DND-41 (cell line): ENCODE measurements around the gene BCLAF3.

Source experiments
- ATAC-seq: fragments of 200-7000 bp; cut with Tn5 transposase; 3 replicates; pipeline ENCODE4 v1.9.1; 2021; ENCODE audit warnings: low read depth; ENCODE audit not compliant: insufficient read depth
- DNase-seq: peaks from one replicate; pipeline ENCODE4 v3.0.0-alpha.2; 2020
- H2AFZ ChIP-seq: 2 replicates; pipeline ENCODE4 v1.6.0; 2012; ENCODE audit warnings: low read depth, low read length
- H3K27ac ChIP-seq: 2 replicates; pipeline ENCODE4 v1.5.1; 2012; ENCODE audit warnings: low read length, inconsistent platforms
- H3K27me3 ChIP-seq: fragments of 200-600 bp; sonication (generic); 2 replicates; pipeline ENCODE4 v1.6.0; 2012; ENCODE audit warnings: low read length, mild to moderate bottlenecking, inconsistent platforms; ENCODE audit not compliant: insufficient read depth, poor library complexity
- H3K36me3 ChIP-seq: 2 replicates; pipeline ENCODE4 v1.5.1; 2012; ENCODE audit warnings: low read length, inconsistent platforms; ENCODE audit not compliant: insufficient read depth
- H3K4me1 ChIP-seq: 2 replicates; pipeline ENCODE4 v1.5.1; 2012; ENCODE audit warnings: mild to moderate bottlenecking, low read length; ENCODE audit not compliant: insufficient read depth
- H3K4me2 ChIP-seq: 2 replicates; pipeline ENCODE4 v1.6.0; 2012; ENCODE audit warnings: mild to moderate bottlenecking, moderate library complexity, low read length, inconsistent platforms; ENCODE audit not compliant: insufficient read depth
- H3K4me3 ChIP-seq, 2 experiments: fragments of 200-600 bp in 1 of 2; shearing (Covaris generic) in 1 of 2; 2 replicates each; pipeline ENCODE4 v1.5.1; 2012 to 2016; ENCODE audit warnings: inconsistent platforms in 2 of 2, low read length in 2 of 2, mild to moderate bottlenecking in 2 of 2, low read depth in 1 of 2, moderate library complexity in 1 of 2
- H3K79me2 ChIP-seq: 2 replicates; pipeline ENCODE4 v1.6.0; 2012; ENCODE audit warnings: low read length, inconsistent platforms; ENCODE audit not compliant: insufficient read depth
- H3K9ac ChIP-seq: 2 replicates; pipeline ENCODE4 v1.6.0; 2012; ENCODE audit warnings: low read depth, mild to moderate bottlenecking, inconsistent platforms, low read length, moderate library complexity
- H3K9me3 ChIP-seq: 2 replicates; pipeline ENCODE4 v1.5.1; 2012; ENCODE audit warnings: low read length, moderate library complexity, mild to moderate bottlenecking, inconsistent platforms; ENCODE audit not compliant: insufficient read depth, severe bottlenecking
- H4K20me1 ChIP-seq: 2 replicates; pipeline ENCODE4 v1.6.0; 2012; ENCODE audit warnings: low read length; ENCODE audit not compliant: insufficient read depth
- CTCF ChIP-seq: IDR thresholded peaks from 2 replicates; pipeline ENCODE4 v1.5.1; 2012; ENCODE audit warnings: borderline replicate concordance, low read length, moderate library complexity, mild to moderate bottlenecking; ENCODE audit not compliant: poor library complexity, severe bottlenecking; ENCODE audit errors: extremely low read depth
- EZH2 ChIP-seq: IDR thresholded peaks from 3 replicates; pipeline ENCODE4 v1.6.1; 2012; ENCODE audit warnings: borderline replicate concordance, low read depth, mild to moderate bottlenecking, moderate library complexity, low read length, inconsistent platforms; ENCODE audit not compliant: severe bottlenecking

The BCLAF3 gene

GRCh38 chrX:20007962-20008622 lies 17.2 kb upstream of the BCLAF3 start:
- DNase-seq (no peak), ATAC-seq (no peak)
- no peaks in the 10 kb centered on the region for H4K20me1 ChIP-seq
- no peak overlapping the region for H3K27ac ChIP-seq
- H3K4me2 ChIP-seq: no peak overlapping the region
- TF ChIP-seq CTCF (no peak), EZH2 (no peak)
- no peak overlapping the region for H3K9ac ChIP-seq
- H3K4me3 ChIP-seq: no peak overlapping the region
- H2AFZ ChIP-seq: no peak overlapping the region
- H3K4me1 ChIP-seq: no peaks in the 10 kb centered on the region
- no peaks in the 10 kb centered on the region for H3K27me3 ChIP-seq
- H3K9me3 ChIP-seq: no peaks in the 10 kb centered on the region
- H3K79me2 ChIP-seq: no peaks in the 10 kb centered on the region
- no peaks in the 10 kb centered on the region for H3K36me3 ChIP-seq

GRCh38 chrX:20005883-20006282 lies 15.0 kb upstream of the BCLAF3 start:
- no peak overlapping the region for H3K9ac ChIP-seq
- DNase-seq: no peak
- no peaks in the 10 kb centered on the region for H4K20me1 ChIP-seq
- H2AFZ ChIP-seq: no peak overlapping the region
- H3K4me3 ChIP-seq: no peak overlapping the region
- H3K4me2 ChIP-seq: no peak overlapping the region
- ATAC-seq: no peak
- no peak for TF ChIP-seq CTCF
- TF ChIP-seq EZH2: no peak
- H3K36me3 ChIP-seq: no peaks in the 10 kb centered on the region
- no peak overlapping the region for H3K27ac ChIP-seq
- no peaks in the 10 kb centered on the region for H3K79me2 ChIP-seq
- no peaks in the 10 kb centered on the region for H3K4me1 ChIP-seq
- H3K9me3 ChIP-seq: no peaks in the 10 kb centered on the region
- H3K27me3 ChIP-seq: no peaks in the 10 kb centered on the region

GRCh38 chrX:20001588-20001987 lies 10.7 kb upstream of the BCLAF3 start:
- H3K79me2 ChIP-seq: no peaks in the 10 kb centered on the region
- no peaks in the 10 kb centered on the region for H3K36me3 ChIP-seq
- no peak for TF ChIP-seq EZH2
- no peak for TF ChIP-seq CTCF
- no peak overlapping the region for H2AFZ ChIP-seq
- no peak overlapping the region for H3K9ac ChIP-seq
- no peak overlapping the region for H3K4me3 ChIP-seq
- H3K4me1 ChIP-seq: no peaks in the 10 kb centered on the region
- no peak overlapping the region for H3K4me2 ChIP-seq
- no peak for ATAC-seq
- H3K27me3 ChIP-seq: no peaks in the 10 kb centered on the region
- no peak overlapping the region for H3K27ac ChIP-seq
- no peaks in the 10 kb centered on the region for H4K20me1 ChIP-seq
- H3K9me3 ChIP-seq: no peaks in the 10 kb centered on the region
- DNase-seq: no peak

- Histone ChIP-seq H3K27me3 (no peaks in the 10 kb centered on the region), H3K4me1 (peaks cover 21% of the 10 kb centered on the region), H3K36me3 (no peaks in the 10 kb centered on the region), H4K20me1 (no peaks in the 10 kb centered on the region), H3K4me2 (peak overlapping the region; percentile 56), H3K9me3 (no peaks in the 10 kb centered on the region), H3K4me3 (peak overlapping the region in 1 of 2 experiments; percentile 56; a peak in 2 of 4 replicates), H3K27ac (peak overlapping the region; percentile 76), H3K79me2 (peaks cover 16% of the 10 kb centered on the region), H3K9ac (peak overlapping the region; percentile 60), H2AFZ (peak overlapping the region; percentile 87)
- TF ChIP-seq CTCF (no peak), EZH2 (no peak)
- ATAC-seq (no peak; the same call in 2 of the 3 replicates), DNase-seq (no peak)
Observed at GRCh38 chrX:19991350-19991718, 473 bp upstream of the BCLAF3 start.
